Erythroblast (primary cell): ENCODE measurements around the gene NCKAP5.

Experiments
- DNase-seq, 2 experiments: peaks; one replicate each; lab custom pipeline; 2025; lab: John Stamatoyannopoulos, UW
- GATA1 ChIP-seq: IDR thresholded peaks from 2 replicates; pipeline ENCODE4 v1.6.1; 2011; ENCODE audit warnings: low read depth, mild to moderate bottlenecking, control low read depth, low read length, moderate library complexity
- POLR2A ChIP-seq: IDR thresholded peaks from 2 replicates; pipeline ENCODE4 v1.6.1; 2011; ENCODE audit warnings: mild to moderate bottlenecking, low read length

NCKAP5 gene

GRCh38 chr2:132656266-132656975 lies 911.8 kb downstream of the NCKAP5 start:
- no peak for TF ChIP-seq GATA1
- no peak for TF ChIP-seq POLR2A
- no peak for DNase-seq

- TF ChIP-seq GATA1 = no peak
- no peak for TF ChIP-seq POLR2A
- DNase-seq = no peak
Observed at GRCh38 chr2:132654968-132655367, 913.3 kb downstream of the NCKAP5 start.

GRCh38 chr2:132654335-132654734 lies 913.9 kb downstream of the NCKAP5 start:
- DNase-seq = no peak
- TF ChIP-seq GATA1 = no peak
- TF ChIP-seq POLR2A = no peak

GRCh38 chr2:132652474-132652873 lies 915.8 kb downstream of the NCKAP5 start:
- no peak for TF ChIP-seq POLR2A
- TF ChIP-seq GATA1 = no peak
- no peak for DNase-seq

GRCh38 chr2:132651115-132652045 lies 916.9 kb downstream of the NCKAP5 start:
- TF ChIP-seq POLR2A (no peak), GATA1 (no peak)
- DNase-seq = no peak

GRCh38 chr2:132646540-132647108 lies 921.6 kb downstream of the NCKAP5 start:
- no peak for TF ChIP-seq GATA1
- TF ChIP-seq POLR2A = no peak
- no peak for DNase-seq

GRCh38 chr2:132645722-132646539 lies 922.3 kb downstream of the NCKAP5 start:
- TF ChIP-seq POLR2A (no peak), GATA1 (no peak)
- DNase-seq = no peak

GRCh38 chr2:132645176-132645575 lies 923.1 kb downstream of the NCKAP5 start:
- no peak for TF ChIP-seq GATA1
- TF ChIP-seq POLR2A = no peak
- DNase-seq = no peak

- no peak for DNase-seq
- TF ChIP-seq GATA1 (no peak), POLR2A (no peak)
Observed at GRCh38 chr2:132642415-132642814, 925.8 kb downstream of the NCKAP5 start.

GRCh38 chr2:132641819-132642218 lies 926.4 kb downstream of the NCKAP5 start:
- TF ChIP-seq GATA1 (no peak), POLR2A (no peak)
- no peak for DNase-seq

- DNase-seq = no peak
- TF ChIP-seq GATA1 = no peak
- TF ChIP-seq POLR2A = no peak
Observed at GRCh38 chr2:132640116-132640515, 928.1 kb downstream of the NCKAP5 start.

- TF ChIP-seq POLR2A (no peak), GATA1 (no peak)
- no peak for DNase-seq
Observed at GRCh38 chr2:132638313-132639040, 929.8 kb downstream of the NCKAP5 start.
